GM21515 (cell line): ENCODE measurements around the gene CYP2A7.
"Not testable (repeated sequence)": the region's sequence is repeated elsewhere in the genome, so short reads cannot be mapped to it uniquely, and the experiment has no call there.

Experiments used
- ATAC-seq: cut with Tn5 transposase; IDR thresholded peaks from one replicate; pipeline ENCODE4 v1.9.1; 2021; ENCODE audit not compliant: unreplicated experiment

The CYP2A7 gene

DNA sequence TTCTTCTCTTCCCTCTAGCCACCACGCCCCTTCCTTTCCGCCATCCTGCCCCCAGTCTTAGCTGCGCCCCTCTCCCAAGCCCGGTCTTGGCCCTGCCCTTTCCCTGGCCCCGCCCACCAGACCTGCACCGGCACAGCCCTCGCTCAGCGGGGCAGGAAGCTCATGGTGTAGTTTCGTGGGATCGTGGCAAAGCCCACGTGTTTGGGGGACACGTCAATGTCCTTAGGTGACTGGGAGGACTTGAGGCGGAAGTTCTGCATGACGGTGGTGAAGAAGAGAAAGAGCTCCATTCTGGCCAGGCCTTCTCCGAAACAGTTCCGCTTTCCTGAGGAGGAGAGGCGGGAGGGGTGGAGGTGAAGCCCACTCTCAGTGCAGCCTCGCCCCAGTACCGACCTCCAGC is 38.4 kb downstream of the CYP2A7 start:
- not testable (repeated sequence) for ATAC-seq

- ATAC-seq, result not testable (repeated sequence)
These were observed 38.9 kb downstream of the CYP2A7 start for GRCh38 chr19:40842997-40843652.

- not testable (repeated sequence) for ATAC-seq
These were observed 40.0 kb downstream of the CYP2A7 start for GRCh38 chr19:40842012-40842411.

- not testable (repeated sequence) for ATAC-seq
These were observed 43.6 kb downstream of the CYP2A7 start for GRCh38 chr19:40838477-40838876.

DNA sequence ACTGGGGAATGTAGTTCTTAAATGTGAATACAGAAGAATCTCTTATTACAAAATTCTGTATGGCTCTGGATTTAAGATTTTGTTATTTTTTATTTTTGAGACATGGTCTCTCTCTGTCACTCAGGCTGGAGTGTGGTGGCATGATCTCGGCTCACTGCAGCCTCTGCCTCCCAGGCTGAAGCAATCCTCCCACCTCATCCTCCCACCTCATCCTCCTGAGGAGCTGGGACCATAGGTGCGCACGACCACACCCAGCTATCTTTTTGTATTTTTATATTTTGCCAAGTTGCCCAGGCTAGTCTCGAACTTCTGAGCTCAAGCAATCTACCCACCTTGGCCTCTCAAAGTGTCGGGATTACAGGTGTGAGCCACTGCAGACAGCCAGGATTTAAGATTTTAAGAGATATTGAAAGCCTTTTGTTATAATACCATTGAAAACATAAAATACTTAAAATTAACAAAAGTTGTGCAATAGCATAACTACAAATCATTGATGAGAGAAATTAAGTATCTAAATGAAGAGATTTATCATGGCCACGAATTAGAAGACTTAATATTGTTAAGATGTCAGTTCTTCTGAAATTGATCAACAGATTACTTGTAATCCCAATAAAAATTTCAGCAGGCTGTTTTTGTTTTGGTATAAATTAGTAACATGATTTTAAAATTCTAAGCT is 45.1 kb downstream of the CYP2A7 start:
- no peak for ATAC-seq

DNA sequence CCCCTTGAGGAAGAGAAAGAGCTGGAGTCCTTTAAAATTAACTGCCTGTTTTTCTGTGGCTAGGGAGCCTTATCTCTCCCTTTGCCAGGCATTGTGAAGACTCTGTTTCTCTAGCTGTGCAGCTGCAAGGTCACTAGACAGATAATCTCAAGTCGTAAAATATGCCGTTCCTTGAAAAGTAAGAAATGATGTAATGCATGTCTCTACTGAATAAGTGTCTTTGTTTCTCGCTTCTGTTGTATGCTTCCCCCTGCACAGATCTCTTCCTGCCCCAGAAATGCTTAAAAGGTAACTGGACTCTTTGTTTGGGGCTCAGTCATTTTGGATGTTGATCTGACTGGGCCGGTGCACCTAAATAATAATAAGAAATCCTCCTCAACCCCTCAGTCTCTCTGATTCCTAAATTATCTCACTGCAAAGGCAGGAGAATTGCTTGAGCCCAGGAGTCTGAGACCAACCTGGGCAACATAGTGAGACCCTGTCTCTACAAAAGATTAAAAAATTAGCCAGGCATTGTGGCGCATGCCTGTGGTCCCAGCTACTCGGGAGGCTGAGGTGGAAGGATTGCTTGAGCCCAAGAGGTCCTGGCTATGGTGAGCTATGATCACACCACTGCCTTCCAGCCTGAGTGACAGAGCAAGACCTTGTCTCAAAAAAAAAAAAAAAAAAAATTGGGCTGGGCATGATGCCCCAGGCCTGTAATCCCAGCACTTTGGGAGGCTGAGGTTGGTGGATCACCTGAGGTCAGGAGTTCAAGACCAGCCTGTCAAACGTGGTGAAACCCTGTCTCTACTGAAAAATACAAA is 48.1 kb downstream of the CYP2A7 start:
- not testable (repeated sequence) for ATAC-seq

DNA sequence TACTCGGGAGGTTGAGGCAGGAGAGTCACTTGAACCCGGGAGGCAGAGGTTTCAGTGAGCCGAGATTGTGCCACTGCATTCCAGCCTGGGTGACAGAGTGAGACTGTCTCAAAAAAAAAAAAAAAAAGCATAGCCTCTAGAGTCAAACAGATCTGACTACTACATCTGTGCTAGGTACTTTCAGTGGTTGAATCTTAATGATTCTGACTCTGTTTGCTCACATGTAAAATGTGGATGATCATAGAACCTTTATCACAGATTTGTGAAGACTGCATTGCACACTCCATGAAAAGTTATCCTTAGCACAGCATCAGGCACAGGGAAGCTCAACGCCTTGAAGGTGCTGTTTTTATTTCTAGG is 49.6 kb downstream of the CYP2A7 start:
- ATAC-seq, result not testable (repeated sequence)

GRCh38 chr19:40831502-40832430 is 50.3 kb downstream of the CYP2A7 start:
- ATAC-seq, result no peak

GRCh38 chr19:40830741-40831140 is 51.3 kb downstream of the CYP2A7 start:
- ATAC-seq, result not testable (repeated sequence)

DNA sequence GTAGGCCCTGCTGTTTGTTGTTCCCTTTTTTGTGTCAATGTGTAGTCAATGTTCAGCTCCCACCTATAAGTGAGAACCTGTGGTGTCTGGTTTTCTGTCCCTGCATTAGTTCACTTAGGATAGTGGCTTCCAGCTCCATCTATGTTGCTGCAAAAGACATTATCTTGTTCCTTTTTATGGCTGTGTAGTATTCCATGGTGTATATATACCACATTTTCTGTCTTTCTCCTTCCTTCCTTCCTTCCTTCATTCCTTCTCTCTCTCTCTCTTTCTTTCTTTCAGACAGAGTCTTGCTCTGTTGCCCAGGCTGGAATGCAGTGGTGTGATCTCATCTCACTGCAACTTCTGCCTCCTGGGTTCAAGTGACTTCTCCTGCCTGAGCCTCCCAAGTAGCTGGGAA is 52.8 kb downstream of the CYP2A7 start:
- no peak for ATAC-seq

GRCh38 chr19:40827386-40828247 is 54.4 kb downstream of the CYP2A7 start:
- no peak for ATAC-seq

- ATAC-seq, result not testable (repeated sequence)
These were observed 55.2 kb downstream of the CYP2A7 start for GRCh38 chr19:40826699-40827385.

DNA sequence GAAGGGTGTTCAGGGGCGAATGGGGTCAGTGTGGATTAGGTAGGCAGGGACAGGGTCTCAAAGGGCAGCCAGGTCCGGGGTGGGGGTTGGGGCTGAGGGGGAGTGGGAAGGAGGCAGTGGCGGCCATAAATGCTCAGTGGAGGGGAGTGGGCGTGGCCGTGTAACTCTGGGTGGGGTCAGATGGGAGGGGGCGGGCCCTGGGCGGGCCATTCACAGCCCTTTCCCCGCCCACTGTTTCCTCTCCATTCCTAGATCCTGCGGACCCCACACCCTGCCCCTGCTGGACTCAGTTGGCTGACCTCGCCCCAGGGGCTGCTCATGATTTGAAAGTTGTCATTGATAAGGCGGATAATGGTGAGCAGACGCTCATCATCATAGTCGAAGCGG is 55.7 kb downstream of the CYP2A7 start:
- not testable (repeated sequence) for ATAC-seq

DNA sequence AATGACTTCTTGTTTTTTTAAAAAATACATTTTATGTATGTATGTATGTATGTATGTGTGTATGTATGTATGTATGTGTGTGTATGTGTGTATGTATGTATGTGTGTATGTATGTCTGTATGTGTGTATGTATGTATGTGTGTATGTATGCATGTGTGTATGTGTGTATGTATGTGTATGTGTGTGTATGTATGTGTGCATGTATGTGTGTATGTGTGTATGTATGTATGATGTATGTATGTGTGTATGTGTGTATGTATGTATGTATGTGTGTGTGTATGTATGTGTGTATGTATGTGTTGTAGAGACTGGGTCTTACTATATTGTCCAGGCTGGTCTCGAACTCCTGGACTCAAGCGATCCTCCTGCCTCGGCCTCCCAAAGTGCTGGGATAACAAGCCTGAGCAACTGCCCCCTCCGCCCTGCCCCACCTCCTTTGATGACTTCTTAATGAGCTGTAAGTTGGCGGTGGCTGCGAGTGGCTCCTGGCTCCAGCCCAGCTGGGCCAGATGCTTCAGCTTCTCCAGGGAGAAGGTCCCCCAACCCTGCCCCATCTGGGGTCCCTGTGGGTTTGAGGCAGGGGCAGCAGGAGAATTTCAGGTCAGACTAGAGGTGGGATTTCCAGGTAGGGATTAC is 56.5 kb downstream of the CYP2A7 start:
- ATAC-seq, result not testable (repeated sequence)
